ENCODE results near the gene SLC2A13.
"Not testable (repeated sequence)": the region's sequence is repeated elsewhere in the genome, so short reads cannot be mapped to it uniquely, and the experiment has no call there.

Gene SLC2A13

DNA sequence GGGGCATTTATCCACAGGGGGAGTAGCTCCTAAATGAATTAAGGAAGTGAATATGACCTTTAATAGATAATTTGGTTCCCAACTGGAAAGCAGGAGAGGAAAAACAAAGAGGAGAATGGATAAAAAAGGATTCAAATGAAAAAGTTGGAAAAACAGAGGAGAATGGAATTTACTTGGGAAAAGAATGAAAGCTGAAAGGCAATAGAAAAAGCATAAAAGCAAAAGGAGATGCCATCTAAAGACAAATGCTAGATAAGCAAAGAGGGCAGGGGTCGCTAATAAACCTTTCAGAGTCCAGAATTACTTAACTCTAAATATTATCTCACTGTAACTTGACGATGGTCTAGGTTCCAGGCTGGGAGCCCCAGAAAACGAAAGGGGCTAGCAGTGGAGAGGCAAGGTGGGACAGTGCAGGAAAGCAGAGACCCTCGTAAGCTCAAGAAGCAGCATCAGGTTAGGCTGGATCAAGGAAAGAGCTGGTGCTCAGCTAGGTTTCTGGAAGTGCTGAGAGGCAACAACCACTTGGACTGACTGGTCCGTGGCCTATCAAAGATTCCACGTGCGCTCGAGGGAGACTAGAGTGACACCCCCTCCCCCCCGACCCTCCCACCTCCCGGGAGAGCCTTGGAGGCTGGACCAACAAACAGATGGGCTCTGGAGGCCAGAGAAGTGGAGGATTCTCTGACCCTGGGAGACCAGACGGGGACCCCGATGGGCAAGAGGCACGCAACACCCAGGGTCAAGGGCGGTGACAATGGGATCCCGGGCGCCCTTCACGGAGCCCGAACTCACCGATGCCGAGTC, 1.2 kb downstream of the SLC2A13 start:
- DNase-seq: no peak

DNA sequence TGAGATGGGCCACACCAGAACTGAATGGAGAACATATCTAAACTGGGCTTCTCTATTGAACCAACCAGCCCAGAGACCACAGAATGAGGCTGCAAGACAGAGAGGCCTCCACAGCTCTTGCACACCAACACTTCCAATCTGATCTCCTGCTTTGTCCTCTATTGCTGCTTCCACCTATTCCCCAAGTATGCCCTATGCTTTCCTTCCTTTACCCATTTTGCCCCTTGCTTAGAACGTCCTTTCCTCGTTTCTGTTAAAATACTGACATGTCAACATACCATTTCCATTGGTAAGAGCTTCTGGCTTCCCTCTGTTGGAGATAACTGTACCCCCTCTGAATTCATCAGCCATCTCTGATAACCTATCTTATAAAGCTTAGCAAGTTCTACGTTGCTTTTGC, 2.8 kb downstream of the SLC2A13 start:
- DNase-seq: no peak

DNA sequence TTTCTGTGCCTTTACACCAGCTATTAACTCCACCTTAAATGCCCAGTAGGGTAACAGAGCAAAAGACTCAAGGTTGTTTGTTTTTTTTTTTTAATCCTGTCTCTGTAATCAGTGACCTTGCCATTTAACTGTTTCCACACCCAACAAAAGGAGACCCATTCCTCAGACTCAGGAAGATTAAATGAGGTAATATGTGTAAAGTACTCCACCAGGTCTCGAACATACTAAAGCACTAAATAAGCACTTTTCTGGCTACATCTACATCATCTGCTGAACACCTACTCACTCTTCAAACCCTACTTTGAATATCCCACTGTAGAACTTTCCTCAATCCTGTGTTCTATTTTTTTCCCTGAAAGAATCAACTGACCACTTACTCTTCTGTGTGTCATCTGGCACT, 4.1 kb downstream of the SLC2A13 start:
- DNase-seq: no peak

DNA sequence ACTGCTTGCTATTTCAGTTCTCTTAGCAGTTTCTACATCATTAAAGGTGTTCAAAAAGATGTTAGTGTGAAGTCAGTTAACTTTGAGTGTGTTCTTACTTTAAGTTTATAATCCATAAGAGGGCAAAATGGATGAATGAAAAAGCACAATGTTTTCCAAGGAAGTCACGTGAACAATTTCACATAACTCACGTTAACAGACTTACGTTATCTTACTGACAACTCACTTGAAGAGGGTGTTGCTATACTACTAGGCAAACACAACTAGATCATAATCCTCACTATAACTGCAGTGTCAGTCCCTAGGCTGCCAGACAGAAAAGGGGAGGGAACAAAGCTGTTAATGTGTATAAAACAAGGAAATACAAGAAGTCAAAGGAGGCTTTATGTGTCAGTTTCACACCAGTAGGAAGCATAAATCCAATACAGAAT, 6.4 kb downstream of the SLC2A13 start:
- no peak for DNase-seq

DNA sequence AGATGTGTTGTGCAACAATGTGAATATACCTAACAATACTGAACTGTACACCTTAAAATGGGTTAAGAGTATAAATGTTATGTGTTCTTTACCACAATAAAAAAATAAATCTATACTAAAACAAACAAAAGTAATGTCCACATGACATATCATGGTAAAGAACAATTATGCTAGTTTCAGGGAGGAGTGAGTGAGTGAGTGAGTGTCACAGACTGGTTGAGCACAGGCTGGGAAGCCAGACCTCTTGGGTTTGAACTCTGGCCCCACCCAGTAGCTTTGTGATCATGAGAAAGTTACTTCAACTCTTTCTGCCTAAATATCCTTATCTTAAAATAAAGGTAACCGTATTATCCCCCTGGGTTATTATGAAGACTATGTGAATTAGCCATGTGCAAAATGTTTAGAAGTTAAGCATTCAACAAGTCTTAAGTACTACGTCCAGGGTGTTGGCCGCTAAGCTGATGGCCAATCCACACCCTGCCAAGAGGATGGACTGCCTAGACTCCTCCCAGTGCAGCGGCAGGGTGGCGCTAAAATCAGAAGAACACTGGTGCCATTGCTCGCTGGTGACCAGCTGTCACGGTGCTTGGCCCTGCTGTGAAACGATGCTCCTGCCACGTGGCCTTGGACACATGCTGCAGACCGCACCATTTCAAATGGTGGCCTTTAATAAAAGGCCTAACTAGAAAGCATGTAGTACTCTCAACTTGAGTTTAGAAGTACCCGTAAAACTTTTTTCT, 7.3 kb downstream of the SLC2A13 start:
- DNase-seq: no peak

GRCh38 chr12:40093512-40093911, 12.4 kb downstream of the SLC2A13 start:
- DNase-seq: no peak

DNA sequence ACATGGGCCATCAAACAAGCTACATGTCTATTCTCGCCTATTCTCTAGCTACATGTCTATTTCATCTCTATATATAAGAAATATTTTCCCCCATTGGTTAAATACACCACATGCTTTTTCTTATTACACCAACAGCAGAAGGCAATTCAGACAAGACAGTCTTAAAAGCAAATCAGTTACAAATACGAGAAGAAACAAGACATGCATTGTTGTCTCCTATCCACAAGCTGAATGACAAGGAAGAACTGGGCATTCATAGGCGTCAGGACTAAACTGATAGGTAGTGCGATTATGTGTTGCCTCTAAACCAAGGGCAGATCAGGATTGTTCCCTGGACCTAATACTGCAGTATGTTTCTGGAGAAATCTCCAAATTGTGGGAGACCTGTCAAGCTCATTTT, 19.4 kb downstream of the SLC2A13 start:
- no peak for DNase-seq

DNA sequence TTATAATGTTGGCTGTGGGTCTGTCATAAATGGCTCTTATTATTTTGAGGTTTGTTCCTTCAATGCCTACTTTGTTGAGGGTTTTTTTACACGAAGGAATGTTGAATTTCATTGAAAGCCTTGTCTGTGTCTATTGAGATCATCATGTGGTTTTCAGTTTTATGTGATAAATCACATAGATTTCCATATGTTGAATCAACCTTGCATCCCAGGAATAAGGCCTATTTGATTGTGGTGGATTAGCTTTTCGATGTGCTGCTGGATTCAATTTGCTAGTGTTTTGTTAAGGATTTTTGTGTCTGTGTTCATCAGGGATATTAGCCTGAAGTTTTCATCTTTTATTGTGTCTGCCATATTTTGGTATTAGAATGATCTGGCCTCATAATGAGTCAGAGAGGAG, 27.6 kb downstream of the SLC2A13 start:
- DNase-seq: peak; percentile 38

DNA sequence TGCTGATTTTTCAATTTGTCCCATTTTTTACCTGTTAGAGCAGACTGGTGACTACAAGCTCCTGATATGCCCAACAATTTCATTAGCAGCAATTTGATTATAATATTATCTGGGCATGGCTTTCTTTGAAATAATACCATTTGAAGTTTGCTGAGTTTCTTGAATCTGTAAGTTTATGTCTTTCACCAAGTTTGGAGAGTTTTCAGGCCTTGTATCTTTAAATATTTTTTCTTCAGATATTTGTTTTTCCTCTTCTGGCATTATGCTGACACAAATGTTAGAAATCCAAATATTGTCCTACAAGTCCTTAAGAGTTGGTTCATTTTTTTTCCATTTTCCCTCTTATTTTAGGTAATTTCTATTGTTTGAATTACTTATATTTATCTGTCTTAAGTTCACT, 30.4 kb downstream of the SLC2A13 start:
- DNase-seq: no peak

DNA sequence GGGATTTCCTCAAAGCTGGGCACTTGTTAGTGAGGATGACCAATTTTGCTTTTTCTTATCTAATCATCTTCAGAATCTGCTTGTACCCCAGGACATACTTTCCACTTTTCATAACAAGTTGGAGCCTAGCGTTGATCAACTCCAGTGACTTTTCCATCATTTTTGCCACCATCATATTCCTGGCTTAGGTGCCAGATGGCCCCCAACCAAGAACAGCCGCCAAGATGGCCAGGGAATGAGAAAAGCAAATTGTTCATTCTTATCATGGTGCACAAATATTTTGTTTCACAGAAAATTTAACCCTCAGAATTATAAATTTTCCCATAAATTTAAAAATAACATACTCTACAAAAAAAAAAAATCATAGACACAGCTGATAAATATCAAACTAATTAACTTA, 37.5 kb downstream of the SLC2A13 start:
- no peak for DNase-seq

- DNase-seq: no peak
Observed at GRCh38 chr12:40065636-40066035, 40.2 kb downstream of the SLC2A13 start.

- no peak for DNase-seq
Observed at GRCh38 chr12:40063414-40063813, 42.5 kb downstream of the SLC2A13 start.

GRCh38 chr12:40058721-40059190, 47.1 kb downstream of the SLC2A13 start:
- no peak for DNase-seq

GRCh38 chr12:40056373-40056772, 49.5 kb downstream of the SLC2A13 start:
- no peak for DNase-seq

DNA sequence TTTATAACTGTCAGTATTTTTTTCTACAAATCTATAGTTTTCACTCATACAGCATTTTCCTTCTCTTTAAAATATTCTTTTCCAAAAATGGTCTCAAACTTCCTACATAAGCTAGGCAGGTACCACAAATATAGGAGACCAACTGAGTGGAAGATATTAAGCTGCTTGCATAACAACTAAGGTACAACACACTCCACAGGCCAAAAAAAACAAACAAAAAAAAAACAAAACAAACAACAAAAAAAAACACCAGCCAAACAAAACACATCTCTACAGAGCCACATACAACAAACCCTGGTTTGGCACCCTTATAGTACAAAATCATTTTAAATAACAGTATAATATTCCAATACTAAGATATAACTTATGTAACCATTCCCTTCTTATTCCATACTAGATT, 50.1 kb downstream of the SLC2A13 start:
- DNase-seq: no peak

- DNase-seq: no peak
Observed at GRCh38 chr12:40055228-40055579, 50.7 kb downstream of the SLC2A13 start.

GRCh38 chr12:40054555-40055227, 51.2 kb downstream of the SLC2A13 start:
- DNase-seq: peak; percentile 28

GRCh38 chr12:40049268-40049667, 56.6 kb downstream of the SLC2A13 start:
- DNase-seq: no peak

GRCh38 chr12:40047002-40047401, 58.9 kb downstream of the SLC2A13 start:
- not testable (repeated sequence) for DNase-seq

GRCh38 chr12:40045656-40046055, 60.2 kb downstream of the SLC2A13 start:
- DNase-seq: no peak

- DNase-seq: no peak
Observed at GRCh38 chr12:40044396-40044795, 61.5 kb downstream of the SLC2A13 start.

DNA sequence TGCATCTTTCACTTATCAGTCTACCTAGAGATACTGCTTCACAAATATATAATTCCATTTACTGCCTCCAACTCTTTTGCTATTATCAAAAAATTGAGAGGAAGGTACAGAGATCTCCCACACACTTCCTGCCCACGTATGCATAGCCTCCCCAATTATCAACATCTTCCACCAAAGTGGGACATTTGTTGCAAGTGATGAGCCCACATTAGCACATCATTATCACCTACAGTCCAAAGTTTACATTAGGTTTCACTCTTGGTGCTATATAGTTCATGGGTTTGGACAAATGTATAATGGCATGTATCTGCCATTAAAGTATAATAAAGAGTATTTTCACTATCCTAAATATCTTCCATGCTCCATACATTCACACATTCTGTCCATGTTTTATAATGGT, 66.3 kb downstream of the SLC2A13 start:
- no peak for DNase-seq

- DNase-seq: no peak
Observed at GRCh38 chr12:40038619-40039018, 67.3 kb downstream of the SLC2A13 start.

GRCh38 chr12:40034712-40035111, 71.2 kb downstream of the SLC2A13 start:
- no peak for DNase-seq
